Vagina (tissue), 2 donors: ENCODE data around the gene PRRT1.

Source experiments
- POLR2A ChIP-seq, 2 donors: fragments of 450-650 bp; IDR thresholded peaks; one replicate each; pipeline ENCODE4 v1.6.1; 2017; ENCODE audit warnings: antibody characterized with exemption in 2 of 2, mild to moderate bottlenecking in 2 of 2, moderate library complexity in 2 of 2
- POLR2AphosphoS5 ChIP-seq, 2 donors: sonication (generic); formaldehyde crosslinking; IDR thresholded peaks; one replicate each; pipeline ENCODE4 v1.9.0; 2017; ENCODE audit warnings: antibody characterized with exemption in 2 of 2, mild to moderate bottlenecking in 2 of 2, low read depth in 1 of 2; ENCODE audit not compliant: insufficient read depth in 1 of 2
- TF ChIP-seq, protein P1 (sequence below), 3 experiments: fragments of 450-650 bp in 2 of 3; fragments of 200-600 bp in 1 of 3; sonication (generic) in 1 of 3; IDR thresholded peaks; one replicate each; pipeline ENCODE4 v1.5.1; 2017 to 2019; ENCODE audit warnings: antibody characterized with exemption in 3 of 3, mild to moderate bottlenecking in 2 of 3, moderate library complexity in 2 of 3

DNA sequence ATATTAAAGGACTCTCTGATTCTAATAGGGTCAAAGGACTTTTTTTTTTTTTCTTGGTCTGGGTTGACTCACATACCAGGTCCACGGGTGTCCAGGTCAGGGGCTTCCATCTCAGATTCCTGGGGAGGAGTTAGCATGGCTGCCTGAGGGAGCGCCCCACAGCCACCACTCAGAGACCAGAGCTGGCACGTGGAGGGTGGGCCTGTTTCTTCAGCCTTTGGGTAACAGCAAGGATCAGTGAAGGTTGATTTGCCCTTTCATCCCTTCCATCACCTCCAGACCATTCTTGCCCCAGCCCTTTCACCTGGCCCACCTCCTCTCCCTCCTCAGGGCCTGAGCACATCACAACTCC lies 46.6 kb upstream of the PRRT1 start:
- TF ChIP-seq POLR2A (IDR thresholded peaks at IDR 0.05) (no peak), POLR2AphosphoS5 (IDR thresholded peaks at IDR 0.05; ENCODE audit: insufficient read depth in 1 of 2, low read depth in 1 of 2) (no peak)
- TF ChIP-seq, protein P1, sequence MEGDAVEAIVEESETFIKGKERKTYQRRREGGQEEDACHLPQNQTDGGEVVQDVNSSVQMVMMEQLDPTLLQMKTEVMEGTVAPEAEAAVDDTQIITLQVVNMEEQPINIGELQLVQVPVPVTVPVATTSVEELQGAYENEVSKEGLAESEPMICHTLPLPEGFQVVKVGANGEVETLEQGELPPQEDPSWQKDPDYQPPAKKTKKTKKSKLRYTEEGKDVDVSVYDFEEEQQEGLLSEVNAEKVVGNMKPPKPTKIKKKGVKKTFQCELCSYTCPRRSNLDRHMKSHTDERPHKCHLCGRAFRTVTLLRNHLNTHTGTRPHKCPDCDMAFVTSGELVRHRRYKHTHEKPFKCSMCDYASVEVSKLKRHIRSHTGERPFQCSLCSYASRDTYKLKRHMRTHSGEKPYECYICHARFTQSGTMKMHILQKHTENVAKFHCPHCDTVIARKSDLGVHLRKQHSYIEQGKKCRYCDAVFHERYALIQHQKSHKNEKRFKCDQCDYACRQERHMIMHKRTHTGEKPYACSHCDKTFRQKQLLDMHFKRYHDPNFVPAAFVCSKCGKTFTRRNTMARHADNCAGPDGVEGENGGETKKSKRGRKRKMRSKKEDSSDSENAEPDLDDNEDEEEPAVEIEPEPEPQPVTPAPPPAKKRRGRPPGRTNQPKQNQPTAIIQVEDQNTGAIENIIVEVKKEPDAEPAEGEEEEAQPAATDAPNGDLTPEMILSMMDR (IDR thresholded peaks at IDR 0.05) = no peak
